Hematopoietic multipotent progenitor cell treated with erythropoietin and hydrocortisone succinate and interleukin-3 and kit ligand, for 15 days (in vitro differentiated cells): Measurements from ENCODE around the gene PHYKPL.
"Not testable (repeated sequence)": the region's sequence is repeated elsewhere in the genome, so short reads cannot be mapped to it uniquely, and the experiment has no call there.

Source experiments
- DNase-seq: peaks from one replicate; pipeline ENCODE4 v3.0.0-alpha.2; 2015; ENCODE audit warnings: low spot score

The PHYKPL gene

GRCh38 chr5:178206166-178207101 lies 26.2 kb downstream of the PHYKPL start:
- peak; percentile 38 for DNase-seq

GRCh38 chr5:178205749-178206047 lies 26.9 kb downstream of the PHYKPL start:
- no peak for DNase-seq

DNA sequence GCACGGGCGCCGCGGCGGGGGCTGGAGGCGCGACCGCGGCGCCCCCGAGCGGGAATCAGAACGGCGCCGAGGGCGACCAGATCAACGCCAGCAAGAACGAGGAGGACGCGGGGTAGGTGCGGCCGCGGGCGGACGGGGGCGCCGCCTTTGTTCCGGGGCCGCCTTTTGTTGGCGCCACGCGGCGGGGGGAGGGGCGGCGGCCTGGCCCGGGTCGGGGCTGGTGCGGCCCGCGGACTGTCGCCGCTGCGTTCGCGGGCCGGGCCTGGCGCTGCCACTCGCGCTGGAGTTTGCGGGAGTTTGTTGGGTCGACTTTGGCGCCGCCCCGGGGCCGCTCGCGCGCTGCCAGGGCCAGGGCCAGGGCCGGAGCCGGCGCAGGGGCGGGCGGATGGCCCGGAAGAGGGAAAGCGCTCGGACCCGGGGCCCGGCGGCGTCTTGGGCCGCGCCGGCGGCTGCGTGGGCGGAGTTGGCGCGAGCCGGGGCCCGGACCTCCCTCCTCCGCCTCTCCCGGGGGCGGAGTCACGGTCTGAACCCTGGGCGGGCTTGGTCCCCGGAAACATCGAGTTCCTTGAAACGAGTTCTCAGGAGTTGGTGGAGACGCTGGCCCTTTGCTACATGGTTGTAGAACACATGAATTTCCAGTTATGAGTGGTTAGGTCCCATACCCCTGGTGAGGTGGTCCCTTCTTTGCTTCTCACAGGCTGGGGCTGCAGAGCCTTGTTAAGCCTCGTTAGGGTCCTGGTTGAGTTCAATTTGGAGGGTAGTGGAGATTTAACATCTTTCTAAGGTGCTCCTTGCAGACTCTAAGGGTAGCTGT lies 27.5 kb downstream of the PHYKPL start:
- peak; percentile 81 for DNase-seq

GRCh38 chr5:178204182-178204934 lies 28.2 kb downstream of the PHYKPL start, which contains the start of gene HNRNPAB:
HNRNPAB (plus strand) TSS chr5:178204533; CDS start chr5:178204838, 305 bp downstream.
- DNase-seq: peak; percentile 94

GRCh38 chr5:178203670-178204181 lies 28.9 kb downstream of the PHYKPL start:
- no peak for DNase-seq

DNA sequence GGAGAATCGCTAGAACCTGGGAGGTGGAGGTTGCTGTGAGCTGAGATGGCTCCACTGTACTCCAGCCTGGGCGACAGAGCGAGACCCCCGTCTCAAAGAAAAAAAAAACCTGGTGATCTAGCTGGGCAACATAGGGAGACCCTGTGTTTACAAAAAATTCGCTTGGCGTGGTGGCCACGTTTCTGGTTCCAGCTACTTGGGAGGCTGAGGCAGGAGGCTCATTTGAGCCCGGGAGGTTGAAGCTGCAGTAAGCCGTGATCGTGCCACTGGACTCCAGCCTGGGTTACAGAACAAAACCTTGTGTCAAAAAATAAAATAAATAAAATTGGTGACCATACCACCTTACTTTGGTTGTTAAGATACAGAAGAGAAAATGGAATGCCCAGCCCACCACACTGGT lies 30.1 kb downstream of the PHYKPL start:
- DNase-seq: no peak

GRCh38 chr5:178201927-178202235 lies 30.7 kb downstream of the PHYKPL start:
- no peak for DNase-seq

DNA sequence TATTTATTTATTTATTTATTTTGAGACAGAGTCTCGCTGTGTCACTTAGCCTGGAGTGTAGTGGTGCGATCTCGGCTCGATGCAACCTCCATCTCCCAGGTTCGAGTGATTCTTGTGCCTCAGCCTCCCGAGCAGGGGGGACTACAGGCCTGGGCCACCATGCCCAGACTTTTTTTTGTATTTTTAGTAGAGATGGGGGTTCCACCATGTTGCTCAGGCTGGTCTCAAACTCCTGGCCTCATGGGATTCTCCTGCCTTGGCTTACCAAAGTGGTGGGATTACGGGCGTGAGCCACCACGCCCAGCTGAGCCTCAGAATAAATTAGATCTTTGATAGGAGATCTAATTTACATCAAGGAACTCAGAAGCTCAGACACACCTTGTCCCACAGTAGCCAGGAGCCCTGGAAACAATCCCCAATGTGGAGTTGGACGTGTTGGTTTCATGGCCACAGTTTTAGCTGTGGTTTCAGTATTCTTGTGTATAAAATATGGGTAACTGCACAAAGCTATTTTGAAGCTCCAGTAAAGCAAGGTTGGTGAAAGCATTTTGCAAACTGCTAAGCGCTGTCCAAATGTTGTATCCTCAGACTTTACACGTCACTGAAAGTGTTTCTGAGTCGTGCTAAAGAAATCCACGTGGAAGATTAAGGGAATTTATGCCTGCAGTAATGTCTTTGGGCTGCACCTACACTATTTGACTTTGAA lies 31.2 kb downstream of the PHYKPL start:
- DNase-seq: no peak

GRCh38 chr5:178199581-178200434 lies 32.8 kb downstream of the PHYKPL start:
- no peak for DNase-seq

- DNase-seq: no peak
These were observed 33.9 kb downstream of the PHYKPL start for GRCh38 chr5:178198706-178199105.

- DNase-seq: not testable (repeated sequence)
These were observed 34.5 kb downstream of the PHYKPL start for GRCh38 chr5:178198151-178198550.

DNA sequence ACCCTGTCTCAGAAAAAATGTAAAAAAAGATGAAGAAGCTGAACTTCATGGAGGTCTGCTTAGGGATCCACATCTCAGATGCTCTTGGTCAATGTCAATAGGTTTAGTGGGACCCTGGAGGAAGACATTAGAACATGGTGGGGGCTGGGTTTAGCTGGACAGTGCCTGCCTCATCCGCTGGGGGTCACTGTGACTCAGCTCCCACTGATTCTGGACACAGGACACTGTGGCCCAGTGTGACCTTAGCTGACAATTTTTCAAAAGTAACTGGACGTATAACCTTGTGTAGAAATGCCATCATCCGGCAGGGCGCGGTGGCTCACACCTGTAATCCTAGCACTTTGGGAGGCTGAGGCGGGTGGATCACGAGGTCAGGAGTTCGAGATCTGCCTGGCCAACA lies 35.6 kb downstream of the PHYKPL start:
- no peak for DNase-seq

- DNase-seq: no peak
These were observed 36.3 kb downstream of the PHYKPL start for GRCh38 chr5:178196281-178196812.

- no peak for DNase-seq
These were observed 38.6 kb downstream of the PHYKPL start for GRCh38 chr5:178194026-178194425.

DNA sequence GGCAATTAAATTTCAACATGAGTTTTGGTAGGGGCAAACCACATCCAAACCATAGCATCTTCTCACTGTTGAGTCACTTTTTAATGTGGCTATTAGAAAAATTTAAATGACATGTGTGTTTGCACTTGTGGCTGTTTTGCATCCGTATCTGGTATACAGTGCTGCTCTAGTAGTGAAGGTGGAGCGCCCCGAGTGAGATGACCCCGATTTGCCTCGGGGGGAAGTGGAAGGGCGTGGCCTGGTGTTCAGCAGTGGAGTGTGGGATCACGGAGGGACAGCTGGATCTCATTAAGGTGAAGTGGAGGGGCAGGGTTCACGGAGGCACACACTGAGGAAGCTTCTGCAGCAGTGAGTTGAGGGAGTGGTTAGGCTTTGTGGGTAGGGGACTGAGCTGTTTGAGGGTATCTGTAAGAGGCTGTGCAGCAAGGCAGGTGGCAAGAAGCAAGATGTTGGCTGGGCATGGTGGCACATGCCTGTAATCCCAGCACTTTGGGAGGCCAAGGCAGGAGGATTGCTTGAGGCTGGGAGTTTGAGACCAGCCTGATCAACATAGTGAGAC lies 39.3 kb downstream of the PHYKPL start:
- no peak for DNase-seq

GRCh38 chr5:178192787-178193186 lies 39.8 kb downstream of the PHYKPL start:
- DNase-seq: no peak

DNA sequence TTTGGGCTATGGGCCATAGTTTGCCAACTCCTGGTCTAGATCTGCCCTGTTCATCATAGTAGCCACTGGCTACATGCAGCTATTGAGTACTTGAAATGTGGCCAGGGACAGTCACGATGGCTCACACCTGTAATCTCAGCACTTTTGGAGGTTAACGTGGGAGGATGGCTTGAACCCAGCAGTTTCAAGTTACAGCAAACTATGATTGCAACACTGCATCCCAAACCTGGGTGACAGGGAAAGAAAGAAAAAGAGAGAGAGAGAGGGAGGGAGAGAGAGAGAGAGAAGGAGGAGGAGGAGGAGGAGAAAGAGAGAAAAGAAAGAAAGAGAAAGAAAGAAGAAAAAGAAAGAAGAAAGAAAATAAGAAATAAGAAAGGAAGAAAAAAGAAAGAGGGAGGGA lies 40.4 kb downstream of the PHYKPL start:
- no peak for DNase-seq

DNA sequence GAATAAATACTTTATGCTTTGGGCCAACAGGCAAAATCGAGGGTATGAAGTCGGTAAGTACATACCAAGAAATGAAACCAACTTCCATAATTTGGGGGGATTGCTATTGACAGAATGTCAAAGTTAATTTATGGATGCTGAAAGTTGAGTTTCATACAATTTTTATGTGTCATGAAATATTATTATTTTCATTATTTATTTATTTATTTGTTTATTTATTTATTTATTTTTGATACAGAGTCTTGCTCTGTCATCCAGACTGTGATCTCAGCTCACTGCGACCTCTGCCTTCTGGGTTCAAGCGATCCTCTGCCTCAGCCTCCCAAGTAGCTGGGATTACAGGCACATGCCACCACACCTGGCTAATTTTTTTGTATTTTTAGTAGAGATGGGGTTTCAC lies 40.9 kb downstream of the PHYKPL start:
- DNase-seq: no peak

GRCh38 chr5:178189433-178189832 lies 43.2 kb downstream of the PHYKPL start:
- no peak for DNase-seq

DNA sequence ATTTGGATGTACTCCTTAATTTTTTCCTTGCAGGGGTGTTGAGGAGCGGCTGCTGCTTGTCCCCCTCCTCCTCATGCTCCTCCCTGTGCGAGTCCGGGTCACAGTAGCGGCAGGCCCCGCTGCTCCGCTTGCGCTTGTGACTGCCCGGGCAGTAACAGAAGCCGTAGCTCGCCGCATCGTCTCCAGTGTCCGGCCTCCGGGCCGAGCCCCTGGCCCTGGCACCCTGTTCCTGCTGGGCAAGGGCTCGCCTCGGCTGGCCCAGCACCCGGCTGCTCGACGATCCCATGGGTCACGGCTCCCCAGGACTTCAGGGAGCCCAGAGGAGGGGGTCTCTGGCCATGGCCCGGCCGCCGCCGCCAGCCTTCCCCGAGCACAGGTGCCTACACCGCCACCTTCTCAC lies 45.6 kb downstream of the PHYKPL start, which contains the start of gene GMCL2:
Gene GMCL2, minus strand, starts transcription at position 358 of the 400 bp plus-strand sequence. Its CDS starts 72 bp downstream, at position 286.
- DNase-seq: no peak
